Endodermal cell (in vitro differentiated cells): ENCODE data around the gene GRIA4. TPM values are rescaled to one million over a fixed set of nuclear protein-coding genes. Genes with fewer than 3 reads are reported as not detected.

ENCODE experiments used
- DNase-seq: peaks from one replicate; pipeline ENCODE4 v3.0.0-alpha.2; 2017
- H3K27ac ChIP-seq: 2 replicates; pipeline ENCODE4 v1.5.1; 2013; ENCODE audit warnings: mild to moderate bottlenecking, low read depth, low read length, moderate library complexity
- H3K27me3 ChIP-seq: 2 replicates; pipeline ENCODE4 v1.6.1; 2013; ENCODE audit warnings: mild to moderate bottlenecking, low read length, moderate library complexity; ENCODE audit not compliant: insufficient read depth, control insufficient read depth, poor library complexity, severe bottlenecking
- H3K36me3 ChIP-seq: 2 replicates; pipeline ENCODE4 v1.7.0; 2013; ENCODE audit warnings: mild to moderate bottlenecking, low read length, moderate library complexity; ENCODE audit not compliant: control insufficient read depth, insufficient read depth
- H3K4me1 ChIP-seq: one replicate; pipeline ENCODE4 v1.7.0; 2013; ENCODE audit warnings: low read length; ENCODE audit not compliant: control insufficient read depth, insufficient read depth
- H3K4me3 ChIP-seq: 2 replicates; pipeline ENCODE4 v1.5.1; 2013; ENCODE audit warnings: mild to moderate bottlenecking, low read length, moderate library complexity
- H3K9ac ChIP-seq: 2 replicates; pipeline ENCODE4 v1.6.1; 2013; ENCODE audit warnings: mild to moderate bottlenecking, low read length, moderate library complexity; ENCODE audit not compliant: poor library complexity, severe bottlenecking; ENCODE audit errors: extremely low read depth
- H3K9me3 ChIP-seq: 2 replicates; pipeline ENCODE4 v1.6.1; 2013; ENCODE audit warnings: mild to moderate bottlenecking, low read length, moderate library complexity; ENCODE audit not compliant: control insufficient read depth
- H3K27ac Mint-ChIP-seq: 2 replicates; pipeline ENCODE4 v1.8.0; 2020; ENCODE audit warnings: mixed read lengths
- H3K27me3 Mint-ChIP-seq: 2 replicates; pipeline ENCODE4 v1.8.0; 2021; ENCODE audit warnings: mild to moderate bottlenecking, mixed read lengths; ENCODE audit not compliant: insufficient read depth
- H3K36me3 Mint-ChIP-seq: 2 replicates; pipeline ENCODE4 v1.8.0; 2020; ENCODE audit warnings: low read depth, mixed read lengths
- H3K4me1 Mint-ChIP-seq: 2 replicates; pipeline ENCODE4 v1.8.0; 2020; ENCODE audit warnings: mixed read lengths
- H3K4me3 Mint-ChIP-seq: 2 replicates; pipeline ENCODE4 v1.8.0; 2020; ENCODE audit warnings: mild to moderate bottlenecking, moderate library complexity, mixed read lengths
- H3K9me3 Mint-ChIP-seq: 2 replicates; pipeline ENCODE4 v1.8.0; 2020; ENCODE audit warnings: mild to moderate bottlenecking, mixed read lengths
- CTCF ChIP-seq: fragments of 200-600 bp; sonication (generic); conservative IDR thresholded peaks from 2 replicates; pipeline ENCODE4 v1.5.0; 2021; ENCODE audit warnings: antibody characterized with exemption, mild to moderate bottlenecking
- WGBS, 2 experiments: methylation state at CpG; one replicate each; pipeline versions ENCODE4 v1.1.5 to v1.1.7; 2013; ENCODE audit warnings: missing lambda C conversion rate in 2 of 2, mixed read lengths in 1 of 2; ENCODE audit not compliant: insufficient coverage in 1 of 2, insufficient read length in 1 of 2; 5-methylcytosine and 5-hydroxymethylcytosine counted together
- total RNA-seq, 2 donors: library from RNA; stranded (reverse); fragmentation: NEBNext Ultra II Directional in 1 of 2; extraction: Animal tissue kit (Norgen Biotek cat#: 25700) in 1 of 2; gene quantifications; 2 replicates in 1 of 2; 3 replicates in 1 of 2; pipeline ENCODE4 v1.2.1, GENCODE V29; 2021

The GRIA4 gene
- total RNA-seq, 2 donors from 2014 or later, result 0.18 to 0.37 TPM

GRCh38 chr11:105610871-105611571, 1.1 kb downstream of the GRIA4 start:
- H3K27me3 Mint-ChIP-seq, result peaks cover 47% of the 10 kb centered on the region
- H3K4me1 Mint-ChIP-seq, result peaks cover 20% of the 10 kb centered on the region
- no peaks in the 10 kb centered on the region for H3K36me3 ChIP-seq
- no peaks in the 10 kb centered on the region for H3K4me1 ChIP-seq
- peak overlapping the region; percentile 66 for H3K4me3 Mint-ChIP-seq
- H3K36me3 Mint-ChIP-seq, result no peaks in the 10 kb centered on the region
- H3K27me3 ChIP-seq, result peaks cover 56% of the 10 kb centered on the region
- no peak overlapping the region for H3K27ac Mint-ChIP-seq
- no peaks in the 10 kb centered on the region for H3K9me3 Mint-ChIP-seq
- peak overlapping the region; percentile 81 for H3K4me3 ChIP-seq
- no peaks in the 10 kb centered on the region for H3K9me3 ChIP-seq
- no peak overlapping the region for H3K9ac ChIP-seq
- TF ChIP-seq CTCF, result no peak
- DNase-seq, result peak; percentile 44
- WGBS, 2 experiments, result 3 to 4% methylated on average over 5 to 16 of the region's 21 CpGs
- no peak overlapping the region for H3K27ac ChIP-seq

- peaks cover 20% of the 10 kb centered on the region for H3K4me1 Mint-ChIP-seq
- peak overlapping the region; percentile 66 for H3K4me3 Mint-ChIP-seq
- peak; percentile 49 for DNase-seq
- Histone ChIP-seq H3K4me1 (no peaks in the 10 kb centered on the region), H3K9me3 (no peaks in the 10 kb centered on the region), H3K9ac (no peak overlapping the region), H3K4me3 (peak overlapping the region; percentile 81), H3K27ac (no peak overlapping the region), H3K27me3 (peaks cover 56% of the 10 kb centered on the region), H3K36me3 (no peaks in the 10 kb centered on the region)
- TF ChIP-seq CTCF, result no peak
- H3K27me3 Mint-ChIP-seq, result peaks cover 47% of the 10 kb centered on the region
- no peaks in the 10 kb centered on the region for H3K9me3 Mint-ChIP-seq
- H3K36me3 Mint-ChIP-seq, result no peaks in the 10 kb centered on the region
- no peak overlapping the region for H3K27ac Mint-ChIP-seq
- 34 to 38% methylated on average over 7 to 12 of the region's 12 CpGs for WGBS, 2 experiments
Measured at GRCh38 chr11:105611572-105612441, 1.9 kb downstream of the GRIA4 start.

- TF ChIP-seq CTCF, result no peak
- Mint-ChIP-seq H3K36me3 (no peaks in the 10 kb centered on the region), H3K4me3 (no peak overlapping the region), H3K9me3 (no peaks in the 10 kb centered on the region), H3K27ac (no peak overlapping the region), H3K4me1 (peaks cover 20% of the 10 kb centered on the region), H3K27me3 (peaks cover 47% of the 10 kb centered on the region)
- Histone ChIP-seq H3K4me3 (no peak overlapping the region), H3K27me3 (peaks cover 56% of the 10 kb centered on the region), H3K9ac (no peak overlapping the region), H3K9me3 (no peaks in the 10 kb centered on the region), H3K27ac (no peak overlapping the region), H3K4me1 (no peaks in the 10 kb centered on the region), H3K36me3 (no peaks in the 10 kb centered on the region)
- 50 to 78% methylated on average over 1 to 2 of the region's 4 CpGs for WGBS, 2 experiments
- DNase-seq, result no peak
Measured at GRCh38 chr11:105612771-105613170, 2.9 kb downstream of the GRIA4 start.
